Stimulated activated CD4-positive, alpha-beta T cell treated with anti-CD3 and anti-CD28 coated beads, Interleukin-2, amount 100 ng/mL, for 4 hours (primary cell): ENCODE data around the gene DDI2.

Experiments
- DNase-seq: peaks from one replicate; pipeline ENCODE4 v3.0.0-alpha.2; 2020; ENCODE audit warnings: low read depth

DDI2 gene

GRCh38 chr1:15605398-15606383, 11.6 kb upstream of the DDI2 start:
- no peak for DNase-seq

GRCh38 chr1:15609631-15610030, 7.6 kb upstream of the DDI2 start:
- no peak for DNase-seq

DNA sequence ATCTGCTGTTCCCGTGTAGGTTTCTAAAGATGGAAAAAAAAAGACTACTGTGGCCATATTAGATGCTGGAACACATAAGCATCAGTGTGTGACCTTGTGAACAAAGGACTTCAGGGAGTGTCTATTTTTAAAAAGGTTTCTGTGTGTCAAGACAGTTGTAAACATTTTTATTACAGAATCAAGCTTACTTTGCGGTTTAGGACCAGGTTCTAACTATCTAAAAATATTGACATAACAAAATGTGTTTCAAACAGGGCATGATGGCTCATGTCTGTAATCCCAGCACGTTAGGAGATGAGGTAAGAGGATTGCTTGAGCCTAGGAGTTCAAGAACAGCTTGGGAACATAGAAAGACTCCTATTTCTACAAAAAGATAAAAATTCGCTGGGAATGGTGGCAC, 7.1 kb upstream of the DDI2 start:
- DNase-seq = no peak

- no peak for DNase-seq
Measured at GRCh38 chr1:15616373-15617172, 685 bp upstream of the DDI2 start.

DNA sequence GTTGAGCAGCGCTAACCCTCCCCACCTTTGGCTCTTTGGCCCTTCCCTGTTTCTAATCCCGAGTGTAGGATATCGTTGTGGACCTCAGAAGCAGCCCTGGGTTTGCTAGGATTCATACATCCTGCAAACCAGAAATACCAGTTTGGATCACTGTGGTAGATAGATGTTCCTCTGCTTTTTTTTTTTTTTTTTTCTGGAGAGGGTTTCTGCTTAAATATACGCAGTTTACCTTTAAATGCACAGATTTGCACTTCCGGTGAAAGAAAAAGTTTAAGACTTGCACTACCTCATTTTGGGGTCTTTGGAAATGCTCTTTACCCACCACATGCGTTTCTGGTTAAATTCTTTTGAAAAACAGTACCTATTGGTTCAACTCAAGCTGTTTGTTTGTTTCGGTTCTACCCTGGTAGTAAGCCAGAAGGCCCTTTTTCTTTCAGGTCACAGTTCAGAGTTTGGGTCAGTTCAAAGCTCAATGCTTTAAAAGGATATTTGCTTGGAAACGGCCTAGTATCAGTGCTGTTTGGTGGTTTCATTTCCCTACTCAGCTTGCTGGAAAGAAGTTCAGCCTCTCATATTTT, 908 bp downstream of the DDI2 start:
- DNase-seq = no peak

- no peak for DNase-seq
Measured at GRCh38 chr1:15618655-15619525, 1.6 kb downstream of the DDI2 start.

DNA sequence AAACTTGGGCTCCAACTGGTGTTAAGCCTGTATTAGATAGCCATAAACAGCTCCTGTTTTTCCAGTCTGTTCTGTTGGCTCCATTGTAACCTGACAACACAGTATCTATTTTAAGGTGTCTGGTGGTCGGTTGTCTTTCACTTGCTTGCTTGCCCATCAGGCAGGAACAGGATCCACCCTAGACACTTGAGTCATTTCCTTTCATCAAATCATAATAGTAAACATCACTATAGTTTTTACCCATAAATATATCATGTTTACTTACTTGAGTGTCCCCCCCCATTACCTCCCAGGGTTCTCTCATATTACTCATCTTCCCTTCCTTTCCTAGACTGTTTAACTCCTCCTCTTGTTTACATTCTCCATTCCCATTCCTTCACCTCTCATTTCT, 2.9 kb downstream of the DDI2 start:
- no peak for DNase-seq

DNA sequence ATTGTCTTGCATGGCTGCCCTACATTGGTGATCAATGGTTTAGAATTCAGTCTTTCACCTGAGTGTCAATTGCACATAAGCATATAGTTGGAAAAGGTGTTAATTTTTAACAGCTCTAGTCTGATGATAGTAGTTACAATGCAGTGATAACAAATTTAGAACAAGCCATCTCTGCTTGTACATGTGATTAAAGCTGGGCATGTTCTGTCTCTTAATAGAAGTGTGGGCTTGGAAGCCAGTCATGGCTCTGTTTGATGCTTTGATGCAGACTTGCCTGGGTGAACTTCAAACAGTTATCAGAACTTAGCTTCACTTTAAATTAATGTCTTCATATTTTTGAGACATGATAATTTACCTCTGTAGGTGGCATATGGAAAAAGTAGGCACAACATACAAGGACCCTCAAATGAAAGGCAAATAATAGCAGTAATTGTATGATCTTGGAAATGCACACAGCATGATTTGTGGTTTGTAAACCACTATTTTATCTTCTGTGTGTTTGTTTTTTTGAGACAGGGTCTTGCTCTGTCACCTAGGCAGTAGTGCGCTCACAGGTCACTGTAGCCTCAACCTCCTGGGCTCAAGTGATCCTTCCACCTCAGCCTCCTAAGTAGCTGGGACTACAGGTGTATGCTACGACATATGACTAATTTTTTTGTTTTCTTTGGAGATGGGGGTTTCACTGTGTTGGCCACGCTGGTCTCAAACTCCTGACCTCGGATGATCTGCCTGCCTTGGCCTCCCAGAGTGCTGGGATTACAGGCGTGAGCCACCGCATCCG, 3.8 kb downstream of the DDI2 start:
- DNase-seq = no peak

GRCh38 chr1:15621975-15622374, 4.7 kb downstream of the DDI2 start:
- DNase-seq = no peak

GRCh38 chr1:15622712-15623373, 5.6 kb downstream of the DDI2 start:
- no peak for DNase-seq

DNA sequence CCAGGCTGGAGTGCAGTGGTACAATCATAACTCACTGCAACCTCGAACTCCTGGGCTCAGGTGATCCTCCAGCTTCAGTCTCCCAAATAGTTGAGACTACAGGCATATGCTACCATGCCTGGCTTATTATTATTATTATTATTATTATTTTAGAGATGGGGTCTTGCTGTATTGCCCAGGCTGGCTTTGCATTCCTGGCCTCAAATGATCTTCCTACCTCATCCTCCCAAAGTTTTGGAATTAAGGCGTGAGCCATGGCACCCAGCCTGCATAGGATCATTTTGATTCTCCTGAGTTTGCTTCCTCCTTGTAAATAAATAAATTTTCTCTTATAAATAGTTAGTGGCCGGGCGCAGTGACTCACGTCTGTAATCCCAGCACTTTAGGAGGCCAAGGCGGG, 6.2 kb downstream of the DDI2 start:
- DNase-seq = no peak

- no peak for DNase-seq
Measured at GRCh38 chr1:15624133-15624714, 7.0 kb downstream of the DDI2 start.

DNA sequence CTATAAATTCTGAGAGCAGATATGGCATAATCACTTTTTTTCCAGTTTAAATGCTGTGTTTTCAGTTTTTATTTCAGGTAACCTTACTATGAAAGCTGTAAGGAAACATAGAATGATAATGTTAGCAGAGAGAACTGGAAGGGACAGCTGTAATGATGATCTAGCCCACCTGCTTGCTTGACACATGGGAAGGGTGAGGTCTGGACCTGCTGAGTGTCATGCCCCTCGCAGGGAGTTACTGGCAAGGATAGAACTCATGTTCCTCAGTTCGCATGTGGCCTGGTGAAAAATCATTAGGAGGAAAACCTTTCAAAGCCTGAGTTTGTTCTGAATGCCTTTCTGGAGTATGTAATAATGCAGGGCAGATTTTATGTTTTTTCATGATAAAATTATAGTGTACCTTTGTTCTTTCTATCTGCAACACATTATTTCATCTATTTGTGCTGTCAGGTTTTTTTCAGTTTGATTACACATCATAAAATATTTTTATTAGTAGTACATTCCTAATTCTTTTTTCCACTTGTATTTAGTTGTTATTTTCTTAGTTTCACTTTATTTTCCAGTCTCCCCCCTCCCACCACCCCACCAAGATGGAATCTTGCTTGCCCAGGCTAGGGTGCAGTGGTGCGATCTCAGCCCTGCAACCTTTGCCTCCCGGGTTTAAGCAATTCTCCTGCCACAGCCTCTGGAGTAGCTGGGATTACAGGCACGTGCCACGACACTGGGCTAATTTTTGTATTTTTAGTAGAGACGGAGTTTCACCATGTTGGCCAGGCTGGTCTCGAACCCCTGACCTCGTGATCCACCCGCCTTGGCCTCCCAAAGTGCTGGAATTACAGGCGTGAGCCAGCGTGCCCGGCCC, 8.0 kb downstream of the DDI2 start:
- no peak for DNase-seq

GRCh38 chr1:15626269-15626950, 9.2 kb downstream of the DDI2 start:
- DNase-seq = no peak

DNA sequence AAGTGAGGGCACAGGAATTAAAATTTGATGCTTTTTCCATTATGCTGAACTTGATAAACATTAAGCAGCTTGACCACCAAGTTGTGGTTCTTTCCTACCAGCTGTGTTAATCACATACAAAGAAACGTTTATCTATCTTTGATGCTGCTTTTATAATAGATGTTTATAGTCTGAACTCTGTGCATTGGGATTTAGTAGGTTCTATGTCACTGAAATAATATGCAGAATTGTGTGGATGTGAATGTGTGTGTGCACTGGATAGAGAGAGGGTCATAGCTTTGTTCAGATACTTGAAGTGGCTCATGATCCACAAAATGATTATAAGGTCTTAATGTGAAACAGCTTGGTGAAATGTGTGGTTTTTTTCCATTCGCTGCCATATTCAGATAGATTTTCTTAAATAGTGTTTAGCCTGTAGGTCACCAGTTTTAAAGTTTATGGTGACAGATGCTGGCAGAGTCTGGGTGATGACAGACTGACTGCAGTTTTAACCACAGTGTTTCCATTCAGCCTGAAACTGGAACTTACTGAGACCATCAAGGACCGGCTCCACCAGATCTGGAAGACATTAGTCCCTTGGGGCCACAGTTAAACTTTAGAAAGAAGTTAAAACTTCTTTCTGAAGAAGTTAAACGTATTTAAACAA, 10.2 kb downstream of the DDI2 start:
- DNase-seq = no peak

GRCh38 chr1:15628003-15628402, 10.7 kb downstream of the DDI2 start:
- DNase-seq = no peak

DNA sequence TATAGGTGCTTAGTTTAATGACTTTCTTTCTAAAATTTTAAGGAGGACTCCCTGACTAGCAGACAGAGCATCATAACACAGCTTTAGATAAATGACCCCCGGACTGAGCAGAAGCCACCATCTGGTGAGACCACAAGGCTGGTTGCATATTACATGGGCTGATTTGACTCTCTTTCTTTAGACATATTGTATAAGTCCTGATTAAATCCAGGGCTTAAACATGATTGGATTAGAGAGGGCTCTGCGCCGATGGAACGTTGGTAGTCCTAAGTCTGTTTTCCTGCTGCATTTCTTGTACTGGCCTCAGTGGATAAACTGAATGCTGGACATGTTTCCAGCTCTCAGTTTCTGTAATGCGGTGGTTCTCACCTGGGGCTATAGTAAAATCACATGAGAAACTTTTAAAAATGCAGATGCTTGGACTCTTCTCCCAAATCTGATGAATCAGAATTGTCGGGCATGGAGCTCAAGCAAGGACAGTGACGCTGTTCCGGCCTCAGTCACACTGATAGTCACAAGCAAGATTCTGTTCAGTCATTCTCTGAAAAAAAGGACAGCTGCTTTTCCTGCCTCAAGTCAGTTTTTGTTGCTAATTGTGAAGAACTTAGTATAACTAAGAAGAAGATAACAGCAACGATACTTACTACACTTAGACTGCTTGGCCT, 16.6 kb downstream of the DDI2 start:
- DNase-seq = no peak
